AG04449 (cell line): ENCODE measurements around the gene FLVCR1.
"Not testable (repeated sequence)": the region's sequence is repeated elsewhere in the genome, so short reads cannot be mapped to it uniquely, and the experiment has no call there.

Experiments
- CTCF ChIA-PET: fragments of 350-600 bp; formaldehyde crosslinking; extraction: SDS; loops from one replicate; lab custom pipeline; 2021; ENCODE audit warnings: antibody characterized with exemption; lab: Yijun Ruan, JAX
- POLR2A ChIA-PET: fragments of 400-600, 350-600 bp; formaldehyde crosslinking; extraction: SDS; loops from one replicate; lab custom pipeline; 2020; ENCODE audit warnings: antibody characterized with exemption, inconsistent platforms; lab: Yijun Ruan, JAX
- DNase-seq: peaks from one replicate; pipeline ENCODE4 v3.0.0-alpha.2; 2010; ENCODE audit warnings: low read depth, low spot score
- H3K4me3 ChIP-seq: 2 replicates; pipeline ENCODE4 v1.5.1; 2011; ENCODE audit warnings: low read depth, mild to moderate bottlenecking, control low read depth, low read length
- TF ChIP-seq, protein P1 (sequence below): IDR thresholded peaks from one replicate; pipeline ENCODE4 v1.5.1; 2011; ENCODE audit warnings: mild to moderate bottlenecking, moderate library complexity, low read length, control low read depth, inconsistent platforms; ENCODE audit not compliant: insufficient read depth; ENCODE audit errors: missing control alignments

Gene FLVCR1

DNA sequence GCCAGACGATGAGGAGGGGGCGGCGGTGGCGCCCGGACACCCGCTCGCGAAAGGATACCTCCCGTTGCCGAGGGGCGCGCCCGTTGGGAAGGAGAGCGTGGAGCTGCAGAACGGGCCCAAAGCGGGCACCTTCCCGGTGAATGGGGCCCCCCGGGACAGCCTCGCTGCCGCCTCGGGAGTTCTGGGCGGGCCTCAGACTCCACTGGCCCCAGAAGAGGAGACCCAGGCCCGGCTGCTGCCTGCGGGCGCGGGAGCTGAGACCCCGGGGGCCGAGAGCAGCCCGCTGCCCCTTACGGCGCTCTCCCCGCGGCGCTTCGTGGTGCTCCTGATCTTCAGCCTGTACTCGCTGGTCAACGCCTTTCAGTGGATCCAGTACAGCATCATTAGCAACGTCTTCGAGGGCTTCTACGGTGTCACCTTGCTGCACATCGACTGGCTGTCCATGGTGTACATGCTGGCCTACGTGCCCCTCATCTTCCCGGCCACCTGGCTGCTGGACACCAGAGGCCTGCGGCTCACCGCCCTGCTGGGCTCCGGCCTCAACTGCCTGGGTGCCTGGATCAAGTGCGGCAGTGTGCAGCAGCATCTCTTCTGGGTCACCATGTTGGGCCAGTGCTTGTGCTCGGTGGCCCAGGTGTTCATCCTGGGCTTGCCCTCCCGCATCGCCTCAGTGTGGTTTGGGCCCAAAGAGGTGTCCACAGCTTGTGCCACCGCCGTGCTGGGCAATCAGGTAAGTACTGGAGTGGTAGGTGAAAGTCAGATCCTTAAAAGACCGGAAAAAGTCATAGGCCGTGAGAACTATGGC, 588 bp downstream of the FLVCR1 start:
- DNase-seq = no peak
- TF ChIP-seq, protein P1, sequence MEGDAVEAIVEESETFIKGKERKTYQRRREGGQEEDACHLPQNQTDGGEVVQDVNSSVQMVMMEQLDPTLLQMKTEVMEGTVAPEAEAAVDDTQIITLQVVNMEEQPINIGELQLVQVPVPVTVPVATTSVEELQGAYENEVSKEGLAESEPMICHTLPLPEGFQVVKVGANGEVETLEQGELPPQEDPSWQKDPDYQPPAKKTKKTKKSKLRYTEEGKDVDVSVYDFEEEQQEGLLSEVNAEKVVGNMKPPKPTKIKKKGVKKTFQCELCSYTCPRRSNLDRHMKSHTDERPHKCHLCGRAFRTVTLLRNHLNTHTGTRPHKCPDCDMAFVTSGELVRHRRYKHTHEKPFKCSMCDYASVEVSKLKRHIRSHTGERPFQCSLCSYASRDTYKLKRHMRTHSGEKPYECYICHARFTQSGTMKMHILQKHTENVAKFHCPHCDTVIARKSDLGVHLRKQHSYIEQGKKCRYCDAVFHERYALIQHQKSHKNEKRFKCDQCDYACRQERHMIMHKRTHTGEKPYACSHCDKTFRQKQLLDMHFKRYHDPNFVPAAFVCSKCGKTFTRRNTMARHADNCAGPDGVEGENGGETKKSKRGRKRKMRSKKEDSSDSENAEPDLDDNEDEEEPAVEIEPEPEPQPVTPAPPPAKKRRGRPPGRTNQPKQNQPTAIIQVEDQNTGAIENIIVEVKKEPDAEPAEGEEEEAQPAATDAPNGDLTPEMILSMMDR = no peak
- ChIA-PET CTCF (interaction anchor here (1.0 to 1.3 kb wide), 4 partner anchors 56 to 138 kb away, joined by 3 read pairs; no protein-coding TSS in a partner anchor), POLR2A (interaction anchor here (1.3 to 1.6 kb wide), 2 partner anchors 44 to 67 kb away, joined by 3 to 6 read pairs; partner anchors contain the start of genes NSL1 and TATDN3)
- peak overlapping the region; percentile 78 for H3K4me3 ChIP-seq

DNA sequence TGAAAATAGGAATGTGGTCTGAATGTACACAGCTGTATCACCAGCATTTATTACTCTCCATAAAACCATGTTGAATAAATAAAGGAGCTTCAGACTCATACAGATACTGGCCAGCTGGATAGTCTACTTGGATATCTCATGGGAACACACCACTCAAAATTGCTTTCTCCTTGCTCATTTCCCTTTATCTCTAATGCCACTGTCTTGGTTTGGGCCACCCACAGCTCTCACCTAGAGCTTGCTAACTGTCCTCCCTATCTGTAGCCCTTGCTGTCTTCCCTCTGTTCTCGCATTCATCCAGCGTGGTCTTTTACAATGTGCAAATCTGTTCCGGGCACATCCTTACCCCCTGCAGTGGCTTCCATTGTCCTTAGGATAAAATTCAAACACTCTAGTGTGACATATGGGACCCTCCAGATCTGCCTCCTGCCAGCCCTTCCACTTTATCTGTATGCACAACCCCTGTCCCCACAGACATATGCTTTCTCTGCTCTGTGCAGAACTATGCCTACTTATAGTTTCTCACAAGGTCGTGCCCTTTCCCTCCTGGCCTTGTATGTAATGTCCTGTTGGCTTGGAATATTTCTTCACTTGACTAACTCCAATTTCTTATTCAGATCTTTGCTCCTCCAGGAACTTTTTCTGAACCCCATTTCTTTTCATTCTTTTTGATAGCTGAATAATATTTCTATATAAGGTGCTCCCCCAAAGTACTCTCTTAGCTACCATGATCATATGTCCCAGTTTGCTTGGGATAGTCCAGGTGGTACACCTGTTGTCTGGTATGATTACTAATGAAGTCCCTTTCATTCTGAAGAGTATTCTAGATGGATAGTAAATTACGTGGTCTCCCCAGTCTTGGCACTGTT, 2.9 kb downstream of the FLVCR1 start:
- no peak overlapping the region for H3K4me3 ChIP-seq
- CTCF ChIA-PET = interaction anchor here (1.0 kb wide), 1 partner anchor 46 kb away, joined by 3 read pairs; no protein-coding TSS in a partner anchor
- no peak for DNase-seq
- TF ChIP-seq, protein P1 = no peak
- POLR2A ChIA-PET = no interaction called here

DNA sequence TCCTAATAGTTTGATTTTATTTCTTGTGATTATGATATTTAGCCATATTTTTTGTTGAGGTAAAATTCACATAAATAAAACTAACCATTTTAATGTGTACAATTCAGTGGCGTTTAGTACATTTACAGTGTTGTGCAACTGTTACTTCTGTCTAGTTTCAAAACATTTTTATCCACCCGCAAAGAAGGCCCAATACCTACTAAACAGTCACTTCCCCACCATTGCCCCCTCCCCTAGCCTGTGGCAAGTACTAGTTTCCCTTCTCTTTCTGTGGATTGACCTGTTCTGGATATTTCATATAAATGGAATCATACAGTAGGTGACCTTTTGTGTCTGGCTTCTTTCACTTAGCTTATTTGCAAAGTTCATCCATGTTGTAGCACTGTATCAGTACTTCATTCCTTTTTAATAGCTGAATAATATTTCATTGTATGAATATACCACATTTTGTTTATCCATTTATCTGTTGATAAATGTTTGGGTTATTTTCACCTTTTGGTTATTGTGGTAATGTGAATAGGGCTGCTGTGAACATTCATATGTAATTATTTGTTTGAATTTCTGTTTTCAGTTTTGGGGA, 4.1 kb downstream of the FLVCR1 start:
- ChIA-PET CTCF (no interaction called here), POLR2A (no interaction called here)
- TF ChIP-seq, protein P1 = no peak
- H3K4me3 ChIP-seq = no peak overlapping the region
- DNase-seq = no peak

DNA sequence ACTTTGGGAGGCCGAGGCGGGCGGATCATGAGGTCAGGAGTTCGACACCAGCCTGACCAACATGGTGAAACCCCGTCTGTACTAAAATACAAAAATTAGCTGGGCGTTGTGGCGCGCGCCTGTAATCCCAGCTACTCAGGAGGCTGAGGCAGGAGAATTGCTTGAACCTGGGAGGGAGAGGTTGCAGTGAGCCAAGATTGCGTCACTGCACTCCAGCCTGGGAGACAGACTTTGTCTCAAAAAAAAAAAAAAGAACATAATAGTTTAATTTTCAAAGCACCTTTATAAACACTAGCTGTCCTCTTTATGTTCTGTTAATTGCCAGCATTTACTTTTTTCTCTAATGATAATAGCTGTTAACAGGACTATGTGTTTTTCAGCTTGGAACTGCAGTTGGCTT, 5.3 kb downstream of the FLVCR1 start:
- CTCF ChIA-PET, H3K4me3 ChIP-seq, DNase-seq, POLR2A ChIA-PET: not testable (repeated sequence)

DNA sequence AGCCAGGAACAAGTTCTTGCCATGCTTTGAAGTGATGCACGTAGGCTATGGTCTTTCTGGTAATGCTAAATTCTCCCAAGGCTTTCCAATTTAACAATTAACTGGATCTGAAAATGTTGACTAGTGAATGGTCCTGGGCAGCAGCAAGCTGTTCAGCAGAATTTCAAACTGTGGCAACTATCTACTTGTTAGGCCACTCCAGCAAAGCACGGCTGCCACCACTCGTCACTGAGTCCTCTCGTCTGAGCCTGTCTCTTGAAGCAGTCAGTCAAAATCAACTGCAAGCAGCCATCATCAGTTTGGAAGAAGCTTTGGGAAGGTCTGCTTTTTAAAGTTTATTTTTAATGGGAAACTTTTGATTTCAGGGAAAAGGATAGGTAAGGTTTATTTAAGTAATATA, 6.1 kb downstream of the FLVCR1 start:
- ChIA-PET POLR2A (interaction anchor here (0.5 kb wide), 1 partner anchor 34 kb away, joined by 4 read pairs; no protein-coding TSS in a partner anchor), CTCF (no interaction called here)
- no peak overlapping the region for H3K4me3 ChIP-seq
- TF ChIP-seq, protein P1 = no peak
- no peak for DNase-seq

DNA sequence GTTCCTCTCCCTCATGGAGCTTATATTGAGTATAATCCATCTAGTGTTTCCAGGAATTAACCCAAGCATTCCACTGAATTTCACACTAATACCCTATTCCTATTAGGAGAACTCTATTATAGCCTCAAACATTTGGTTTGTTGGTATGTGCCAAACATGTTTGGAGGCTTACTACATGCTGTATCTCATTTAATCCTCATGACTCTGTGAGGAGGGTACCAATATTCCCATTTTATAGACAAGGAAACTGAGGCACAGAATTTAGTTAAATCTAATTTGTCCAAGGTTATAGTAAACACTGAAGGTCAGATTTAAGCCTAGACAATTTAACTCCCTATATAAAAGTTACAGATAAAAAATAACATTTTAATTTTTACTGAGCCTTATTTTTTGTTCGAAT, 9.1 kb downstream of the FLVCR1 start:
- CTCF ChIA-PET = interaction anchor here (1.4 kb wide), 1 partner anchor 22 kb away, joined by 3 read pairs; no protein-coding TSS in a partner anchor
- no peak for DNase-seq
- TF ChIP-seq, protein P1 = no peak
- H3K4me3 ChIP-seq = no peak overlapping the region
- POLR2A ChIA-PET = no interaction called here
